Endothelial cell of umbilical vein (primary cell): Measurements from ENCODE around the gene ATP8A1. TPM values are rescaled to one million over a fixed set of nuclear protein-coding genes. Genes with fewer than 3 reads are reported as not detected.

ENCODE experiments used
- BruUV-seq: library from RNA; stranded (reverse); fragments of 400-500 nt; replicated peaks from 2 replicates; lab custom pipeline; 2021; lab: Mats Ljungman, UMichigan
- CTCF ChIA-PET: fragments of 300-600, 350-600 bp; sonication (Branson Sonifier 250); formaldehyde crosslinking; loops from one replicate; lab custom pipeline; 2021; ENCODE audit warnings: antibody characterized with exemption, inconsistent platforms; lab: Charles Lee
- POLR2A ChIA-PET: fragments of 300-600, 350-600 bp; sonication (Branson Sonifier 250); formaldehyde crosslinking; loops from one replicate; lab custom pipeline; 2021; ENCODE audit warnings: antibody characterized with exemption, inconsistent platforms; lab: Charles Lee
- DNase-seq: peaks from one replicate; pipeline ENCODE4 v3.0.0-alpha.2; 2011; ENCODE audit warnings: low read depth, low spot score
- FAIRE-seq: peaks from 2 replicates; lab custom pipeline; 2011; peaks lifted over from hg19 to GRCh38; lab: Jason Lieb, UNC
- H2AFZ ChIP-seq: 2 replicates; pipeline ENCODE4 v1.6.0; 2012; ENCODE audit warnings: low read depth, low read length, control low read depth, inconsistent platforms
- H3K27ac ChIP-seq: 2 replicates; pipeline ENCODE4 v1.5.1; 2011; ENCODE audit warnings: low read depth, mild to moderate bottlenecking, control low read depth, low read length, moderate library complexity; ENCODE audit not compliant: insufficient read depth
- H3K27me3 ChIP-seq, 2 experiments: 2 replicates each; pipeline versions ENCODE4 v1.6.0 to v1.6.1; 2011; ENCODE audit warnings: low read length in 2 of 2, mixed read lengths in 1 of 2; ENCODE audit not compliant: control insufficient read depth in 2 of 2, insufficient read depth in 2 of 2
- H3K36me3 ChIP-seq, 2 experiments: 2 replicates in 1 of 2; 3 replicates in 1 of 2; pipeline ENCODE4 v1.5.1; 2011; ENCODE audit warnings: low read length in 2 of 2, mild to moderate bottlenecking in 1 of 2, moderate library complexity in 1 of 2; ENCODE audit not compliant: control insufficient read depth in 2 of 2, insufficient read depth in 2 of 2; ENCODE audit errors: extremely low read depth in 1 of 2
- H3K4me1 ChIP-seq: 3 replicates; pipeline ENCODE4 v1.5.1; 2011; ENCODE audit warnings: mild to moderate bottlenecking, low read length; ENCODE audit not compliant: control insufficient read depth, insufficient read depth; ENCODE audit errors: extremely low read depth
- H3K4me2 ChIP-seq: 2 replicates; pipeline ENCODE4 v1.6.1; 2011; ENCODE audit warnings: low read length, control low read depth, mixed read lengths; ENCODE audit not compliant: insufficient read depth
- H3K4me3 ChIP-seq, 3 experiments: fragments of 200-600 bp in 1 of 3; sonication (generic), shearing (Covaris generic) in 1 of 3; replicated peaks in 1 of 3; 2 replicates each; pipeline ENCODE4 v1.5.1; 2011 to 2016; ENCODE audit warnings: control low read depth in 3 of 3, low read length in 3 of 3, mild to moderate bottlenecking in 2 of 3, inconsistent platforms in 1 of 3, low read depth in 1 of 3, moderate library complexity in 1 of 3; ENCODE audit not compliant: insufficient read depth in 1 of 3
- H3K79me2 ChIP-seq: 2 replicates; pipeline ENCODE4 v1.6.0; 2012; ENCODE audit warnings: low read length, inconsistent platforms; ENCODE audit not compliant: control insufficient read depth, insufficient read depth
- H3K9ac ChIP-seq: replicated peaks from 2 replicates; pipeline ENCODE3; 2011; ENCODE audit warnings: low read length, control low read depth; ENCODE audit not compliant: insufficient read depth; ENCODE audit errors: extremely low read depth
- H3K9me1 ChIP-seq: replicated peaks from 3 replicates; pipeline ENCODE4 v1.6.0; 2011; ENCODE audit warnings: mild to moderate bottlenecking, low read length; ENCODE audit not compliant: control insufficient read depth, insufficient read depth; ENCODE audit errors: extremely low read depth
- H3K9me3 ChIP-seq: replicated peaks from 2 replicates; pipeline ENCODE4 v1.5.1; 2012; ENCODE audit warnings: low read length, inconsistent platforms; ENCODE audit not compliant: control insufficient read depth, insufficient read depth
- H4K20me1 ChIP-seq: replicated peaks from 2 replicates; pipeline ENCODE3; 2011; ENCODE audit warnings: mild to moderate bottlenecking, low read length; ENCODE audit not compliant: control insufficient read depth, insufficient read depth; ENCODE audit errors: extremely low read depth
- EZH2 ChIP-seq: IDR thresholded peaks from 2 replicates; pipeline ENCODE4 v1.6.1; 2012; ENCODE audit warnings: borderline replicate concordance, low read depth, mild to moderate bottlenecking, moderate library complexity, low read length, inconsistent platforms; ENCODE audit not compliant: severe bottlenecking
- FOS ChIP-seq: IDR thresholded peaks from 2 replicates; pipeline ENCODE4 v1.6.1; 2011; ENCODE audit warnings: mild to moderate bottlenecking, low read length, moderate library complexity, borderline replicate concordance; ENCODE audit not compliant: insufficient read depth
- GATA2 ChIP-seq: IDR thresholded peaks from 2 replicates; pipeline ENCODE4 v1.7.0; 2011; ENCODE audit warnings: low read depth, mild to moderate bottlenecking, moderate library complexity, mixed read lengths, low read length; ENCODE audit not compliant: insufficient read length, insufficient read depth
- JUN ChIP-seq: IDR thresholded peaks from 2 replicates; pipeline ENCODE4 v1.6.1; 2011; ENCODE audit warnings: borderline replicate concordance, low read depth; ENCODE audit not compliant: insufficient read length, insufficient read depth
- MYC ChIP-seq: IDR thresholded peaks from one replicate; pipeline ENCODE4 v1.6.1; 2011; ENCODE audit warnings: mild to moderate bottlenecking, low read depth, low read length
- POLR2A ChIP-seq: IDR thresholded peaks from 2 replicates; pipeline ENCODE4 v1.6.1; 2012; ENCODE audit warnings: low read depth, mild to moderate bottlenecking, control low read depth, low read length
- POLR2AphosphoS5 ChIP-seq: IDR thresholded peaks from 2 replicates; pipeline ENCODE4 v1.6.1; 2012; ENCODE audit warnings: low read depth, mild to moderate bottlenecking, control low read depth, low read length, moderate library complexity; ENCODE audit not compliant: insufficient read depth
- dilution Hi-C: fragments of 300-500 bp; cut with MboI; formaldehyde crosslinking; loops from one replicate; pipeline ENCODE4 v1.15.0; 2019; ENCODE audit warnings: low sequenced_read_pairs; ENCODE audit not compliant: extremely low pct_ligation_motif_present
- intact Hi-C: fragments of 100-400 bp; cut with micrococcal nuclease; formaldehyde crosslinking; loops from one replicate; pipeline ENCODE4 v1.10.0; 2022
- polyA plus RNA-seq, 4 experiments: library from polyadenylated mRNA; depleted of rRNA in 3 of 4; stranded (reverse) in 3 of 4; unstranded in 1 of 4; fragments of >200 nt; gene quantifications; 2 replicates each; pipeline versions ENCODE4 v1.2.1 to v1.2.3, GENCODE V29; 2011 to 2012; ENCODE audit warnings: missing spikeins in 1 of 4
- total RNA-seq: library from RNA; stranded (reverse); gene quantifications from 2 replicates; pipeline ENCODE4 v1.2.3, GENCODE V29; 2021
- TF ChIP-seq, protein P1 (sequence below), 2 donors: IDR thresholded peaks; 1 replicate in 1 of 2; 2 replicates in 1 of 2; pipeline ENCODE4 v1.5.1; 2011; ENCODE audit warnings: low read length in 2 of 2, mild to moderate bottlenecking in 2 of 2, moderate library complexity in 2 of 2, control low read depth in 1 of 2, inconsistent platforms in 1 of 2, low read depth in 1 of 2; ENCODE audit not compliant: insufficient read depth in 1 of 2; ENCODE audit errors: extremely low read depth in 1 of 2
- TF ChIP-seq, protein P2 (sequence below): IDR thresholded peaks from 2 replicates; pipeline ENCODE4 v1.6.1; 2011; ENCODE audit not compliant: insufficient read depth, insufficient read length

Gene ATP8A1
- total and polyA plus RNA-seq, 2 donors (not counting 3 experiments of a cell fraction or from before 2014, with no cell fraction given), result 0.97 to 11.5 TPM

DNA sequence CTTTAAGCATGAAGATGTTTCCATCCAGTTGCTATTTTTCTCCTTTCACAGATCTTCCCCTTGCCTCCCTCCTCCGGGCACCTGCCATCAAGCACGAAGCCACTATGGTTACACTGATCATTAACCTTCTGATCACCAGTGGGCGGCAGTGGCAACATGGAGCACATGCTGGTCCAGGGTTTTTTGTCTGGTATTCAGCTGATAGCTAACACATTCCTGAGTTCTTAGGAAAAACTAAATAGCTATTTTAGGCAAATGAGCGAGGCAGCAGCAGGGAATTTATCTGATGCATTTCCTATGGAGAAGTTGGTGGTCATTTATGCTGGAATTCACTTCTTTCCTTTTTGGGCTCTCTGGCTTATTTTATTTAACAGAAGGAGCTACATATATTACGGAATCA, 236.8 kb downstream of the ATP8A1 start:
- Histone ChIP-seq H3K4me3 (no peak overlapping the region), H3K9me1 (no peaks in the 10 kb centered on the region), H4K20me1 (no peaks in the 10 kb centered on the region), H3K27me3 (no peaks in the 10 kb centered on the region), H2AFZ (no peak overlapping the region), H3K79me2 (no peaks in the 10 kb centered on the region), H3K9ac (no peak overlapping the region), H3K27ac (no peak overlapping the region), H3K36me3 (no peaks in the 10 kb centered on the region), H3K4me2 (no peak overlapping the region), H3K9me3 (no peaks in the 10 kb centered on the region), H3K4me1 (peaks cover 3% of the 10 kb centered on the region)
- TF ChIP-seq JUN, result no peak
- TF ChIP-seq GATA2, result no peak
- no peak for TF ChIP-seq POLR2A
- TF ChIP-seq, protein P1, sequence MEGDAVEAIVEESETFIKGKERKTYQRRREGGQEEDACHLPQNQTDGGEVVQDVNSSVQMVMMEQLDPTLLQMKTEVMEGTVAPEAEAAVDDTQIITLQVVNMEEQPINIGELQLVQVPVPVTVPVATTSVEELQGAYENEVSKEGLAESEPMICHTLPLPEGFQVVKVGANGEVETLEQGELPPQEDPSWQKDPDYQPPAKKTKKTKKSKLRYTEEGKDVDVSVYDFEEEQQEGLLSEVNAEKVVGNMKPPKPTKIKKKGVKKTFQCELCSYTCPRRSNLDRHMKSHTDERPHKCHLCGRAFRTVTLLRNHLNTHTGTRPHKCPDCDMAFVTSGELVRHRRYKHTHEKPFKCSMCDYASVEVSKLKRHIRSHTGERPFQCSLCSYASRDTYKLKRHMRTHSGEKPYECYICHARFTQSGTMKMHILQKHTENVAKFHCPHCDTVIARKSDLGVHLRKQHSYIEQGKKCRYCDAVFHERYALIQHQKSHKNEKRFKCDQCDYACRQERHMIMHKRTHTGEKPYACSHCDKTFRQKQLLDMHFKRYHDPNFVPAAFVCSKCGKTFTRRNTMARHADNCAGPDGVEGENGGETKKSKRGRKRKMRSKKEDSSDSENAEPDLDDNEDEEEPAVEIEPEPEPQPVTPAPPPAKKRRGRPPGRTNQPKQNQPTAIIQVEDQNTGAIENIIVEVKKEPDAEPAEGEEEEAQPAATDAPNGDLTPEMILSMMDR (IDR thresholded peaks at IDR 0.05; ENCODE audit: extremely low read depth in 1 of 2, insufficient read depth in 1 of 2, low read depth in 1 of 2, low read length in 2 of 2), result no peak
- TF ChIP-seq FOS, result no peak
- TF ChIP-seq MYC, result no peak
- no peak for TF ChIP-seq EZH2
- no peak for TF ChIP-seq POLR2AphosphoS5
- TF ChIP-seq, protein P2, sequence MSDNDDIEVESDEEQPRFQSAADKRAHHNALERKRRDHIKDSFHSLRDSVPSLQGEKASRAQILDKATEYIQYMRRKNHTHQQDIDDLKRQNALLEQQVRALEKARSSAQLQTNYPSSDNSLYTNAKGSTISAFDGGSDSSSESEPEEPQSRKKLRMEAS, result no peak
- intact Hi-C loops, result no loop called here
- FAIRE-seq (no peak), DNase-seq (no peak)
- no TSS peak for BruUV-seq
- dilution Hi-C loops, result no loop called here
- CTCF ChIA-PET, result interaction anchor here (1.1 to 1.8 kb wide), 2 partner anchors 46 to 140 kb away, joined by 4 read pairs; no protein-coding TSS in a partner anchor
- POLR2A ChIA-PET, result no interaction called here
